ENCODE data around the gene ADPRH.

- TF ChIP-seq POLR2A (IDR thresholded peaks at IDR 0.05) (no peak), CTCF (IDR thresholded peaks at IDR 0.05) (no peak)
These were observed 31.0 kb upstream of the ADPRH start for GRCh38 chr3:119548341-119548740.
